GM12874 (cell line): Measurements from ENCODE around the gene GATAD2A.

Experiments
- CTCF ChIP-seq: IDR thresholded peaks from 2 replicates; pipeline ENCODE4 v1.5.1; 2011; ENCODE audit warnings: low read depth, mild to moderate bottlenecking, control low read depth, low read length, moderate library complexity; ENCODE audit not compliant: insufficient read depth

GATAD2A gene

GRCh38 chr19:19500975-19501644, 95.6 kb downstream of the GATAD2A start:
- no peak for TF ChIP-seq CTCF

- no peak for TF ChIP-seq CTCF
Observed at GRCh38 chr19:19501798-19502197, 96.3 kb downstream of the GATAD2A start.

GRCh38 chr19:19502281-19502680, 96.8 kb downstream of the GATAD2A start:
- no peak for TF ChIP-seq CTCF

- TF ChIP-seq CTCF = no peak
Observed at GRCh38 chr19:19502808-19503602, 97.5 kb downstream of the GATAD2A start.

GRCh38 chr19:19504754-19505668, 99.5 kb downstream of the GATAD2A start:
- no peak for TF ChIP-seq CTCF

GRCh38 chr19:19505669-19506326, 100.3 kb downstream of the GATAD2A start:
- no peak for TF ChIP-seq CTCF
